NCI-H524 (cell line): ENCODE results near the gene ME2.
"Not testable (repeated sequence)": the region's sequence is repeated elsewhere in the genome, so short reads cannot be mapped to it uniquely, and the experiment has no call there.

Source experiments
- DNase-seq, 2 experiments: peaks; one replicate each; lab custom pipeline; 2025; lab: John Stamatoyannopoulos, UW

The ME2 gene

GRCh38 chr18:50861617-50862016 lies 17.3 kb upstream of the ME2 start:
- no peak for DNase-seq

GRCh38 chr18:50862401-50862800 lies 16.5 kb upstream of the ME2 start:
- DNase-seq, result no peak

GRCh38 chr18:50863840-50864375 lies 15.0 kb upstream of the ME2 start:
- no peak for DNase-seq

- peak in 1 of 2 experiments; percentile 10 for DNase-seq
Measured at GRCh38 chr18:50866765-50867164, 12.2 kb upstream of the ME2 start.

GRCh38 chr18:50869150-50869549 lies 9.8 kb upstream of the ME2 start:
- no peak for DNase-seq

- DNase-seq, result no peak
Measured at GRCh38 chr18:50870138-50870845, 8.6 kb upstream of the ME2 start.

- no peak for DNase-seq
Measured at GRCh38 chr18:50871846-50872245, 7.1 kb upstream of the ME2 start.

GRCh38 chr18:50875966-50876536 lies 2.9 kb upstream of the ME2 start:
- peak; percentile 41 to 55 for DNase-seq

GRCh38 chr18:50877545-50878265 lies 1.2 kb upstream of the ME2 start:
- DNase-seq, result no peak

GRCh38 chr18:50879302-50880118 lies 592 bp downstream of the ME2 start:
- peak; percentile 24 to 64 for DNase-seq

- no peak for DNase-seq
Measured at GRCh38 chr18:50880119-50880465, 1.2 kb downstream of the ME2 start.

- DNase-seq, result not testable (repeated sequence)
Measured at GRCh38 chr18:50880944-50881343, 2.0 kb downstream of the ME2 start.

- no peak for DNase-seq
Measured at GRCh38 chr18:50886929-50887328, 8.0 kb downstream of the ME2 start.

GRCh38 chr18:50895350-50896045 lies 16.6 kb downstream of the ME2 start:
- DNase-seq, result no peak

GRCh38 chr18:50896093-50896492 lies 17.2 kb downstream of the ME2 start:
- no peak for DNase-seq

GRCh38 chr18:50898919-50899318 lies 20.0 kb downstream of the ME2 start:
- no peak for DNase-seq

GRCh38 chr18:50902797-50903196 lies 23.9 kb downstream of the ME2 start:
- DNase-seq, result no peak

GRCh38 chr18:50906843-50907242 lies 27.9 kb downstream of the ME2 start:
- no peak for DNase-seq

GRCh38 chr18:50909261-50909660 lies 30.3 kb downstream of the ME2 start:
- no peak for DNase-seq

- DNase-seq, result no peak
Measured at GRCh38 chr18:50911006-50911405, 32.1 kb downstream of the ME2 start.

- DNase-seq, result no peak
Measured at GRCh38 chr18:50917021-50917420, 38.1 kb downstream of the ME2 start.

GRCh38 chr18:50918153-50918552 lies 39.2 kb downstream of the ME2 start:
- no peak for DNase-seq
